Gastroesophageal sphincter (tissue), 3 donors: ENCODE data around the gene ARFRP1.

Experiments
- CTCF ChIP-seq, 4 experiments: fragments of 200-600 bp in 2 of 4; fragments of 450-650 bp in 2 of 4; sonication (generic) in 1 of 4; IDR thresholded peaks; one replicate each; pipeline ENCODE4 v1.5.1; 2017 to 2019; ENCODE audit warnings: antibody characterized with exemption in 4 of 4, mild to moderate bottlenecking in 2 of 4, moderate library complexity in 2 of 4
- EP300 ChIP-seq: sonication (generic); formaldehyde crosslinking; IDR thresholded peaks from one replicate; pipeline ENCODE4 v1.6.1; 2017; ENCODE audit warnings: antibody characterized with exemption, mild to moderate bottlenecking
- POLR2A ChIP-seq, 2 donors: fragments of 450-650 bp; IDR thresholded peaks; one replicate each; pipeline ENCODE4 v1.6.1; 2017; ENCODE audit warnings: antibody characterized with exemption in 2 of 2, mild to moderate bottlenecking in 2 of 2, moderate library complexity in 1 of 2
- POLR2AphosphoS5 ChIP-seq: sonication (generic); formaldehyde crosslinking; IDR thresholded peaks from one replicate; pipeline ENCODE4 v1.6.1; 2017; ENCODE audit warnings: antibody characterized with exemption

- no peak for TF ChIP-seq CTCF (IDR thresholded peaks at IDR 0.05)
- TF ChIP-seq EP300: no peak
- no peak for TF ChIP-seq POLR2A (IDR thresholded peaks at IDR 0.05)
- TF ChIP-seq POLR2AphosphoS5: no peak
These were observed 9.8 kb downstream of the ARFRP1 start for GRCh38 chr20:63697868-63698545.
